D341Med (cell line): Measurements from ENCODE around the gene FSTL3.

Experiments
- DNase-seq: peaks from one replicate; pipeline ENCODE4 v3.0.0; 2012; ENCODE audit warnings: low spot score

FSTL3 gene

DNA sequence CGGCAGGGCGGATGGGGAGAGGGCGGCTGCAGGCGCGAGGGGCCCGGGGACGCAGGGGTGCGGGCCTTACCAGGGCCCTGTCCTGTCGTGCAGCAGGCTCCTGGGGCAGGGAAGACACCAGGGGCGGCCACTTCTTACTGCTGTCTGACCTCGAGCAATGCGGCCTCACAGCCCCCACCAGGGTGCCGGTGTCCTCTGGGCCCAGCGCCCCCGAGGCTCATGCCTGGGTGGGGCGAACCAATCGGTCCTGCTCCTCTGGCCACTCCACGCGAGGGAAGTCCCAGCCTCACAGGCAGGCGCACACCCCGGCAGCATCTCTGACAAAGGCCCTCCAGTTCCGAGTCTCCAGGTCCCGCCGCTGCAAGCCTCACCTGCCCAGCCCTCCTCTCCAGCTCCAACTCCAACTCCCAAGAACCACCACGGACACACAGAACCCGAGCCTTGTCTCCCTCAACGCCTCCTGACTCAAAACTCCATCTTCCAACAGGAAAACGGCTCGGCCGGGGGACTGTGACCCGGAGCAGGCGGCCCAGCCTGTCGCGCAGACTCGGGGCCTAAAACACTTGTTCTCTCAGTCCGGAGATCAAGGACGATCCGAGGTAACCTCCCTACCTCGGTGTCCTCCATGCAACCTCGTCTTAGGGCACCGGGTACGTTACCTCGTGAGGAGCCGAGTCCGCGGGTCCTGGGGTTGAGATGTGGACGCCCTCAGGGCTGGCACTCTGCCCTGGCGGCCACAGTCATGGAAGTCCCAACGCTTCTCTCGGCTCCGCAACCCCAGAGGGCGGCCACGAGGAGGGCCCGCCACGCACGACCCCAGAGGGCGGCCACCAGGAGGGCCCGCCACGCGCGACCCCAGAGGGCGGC, 30.0 kb upstream of the FSTL3 start:
- DNase-seq = no peak

DNA sequence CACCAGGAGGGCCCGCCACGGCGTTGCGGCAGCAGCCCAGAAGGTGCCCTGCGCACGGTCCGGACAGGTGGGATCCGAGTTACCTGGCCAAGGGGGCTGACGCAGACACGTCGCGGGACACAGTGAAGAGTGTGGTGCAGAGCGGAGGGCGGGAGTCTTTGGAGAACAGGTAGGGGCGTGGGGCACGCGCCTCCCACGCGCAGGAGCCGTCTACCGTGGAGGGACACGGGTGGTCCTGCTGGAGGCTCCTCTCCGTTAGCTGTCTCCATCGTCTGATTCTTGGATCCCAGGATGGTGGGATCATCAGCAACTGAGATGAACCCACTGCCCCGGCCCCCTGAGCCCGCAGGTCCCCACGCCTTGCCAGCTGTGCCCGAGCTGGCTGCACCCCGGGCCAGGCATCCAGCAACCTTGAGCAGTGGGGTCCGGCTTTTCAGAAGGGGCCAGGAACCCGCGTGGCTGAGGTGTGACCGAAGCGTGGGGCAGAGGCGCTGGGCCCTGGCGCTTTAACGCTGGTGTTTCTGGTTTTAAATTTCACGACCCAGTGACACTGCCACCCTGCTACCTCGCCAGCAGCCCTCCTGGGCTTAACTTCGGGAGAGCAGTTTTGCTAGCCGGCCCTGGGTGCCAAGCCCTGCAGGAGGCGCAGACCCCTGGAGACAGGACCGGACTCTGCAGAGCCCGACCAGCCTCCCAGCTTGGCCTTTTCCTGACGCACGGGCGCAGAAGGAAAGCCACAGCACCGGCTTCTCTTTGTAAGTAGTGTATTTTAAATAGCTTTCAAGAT, 29.2 kb upstream of the FSTL3 start:
- DNase-seq = no peak

- no peak for DNase-seq
Observed at GRCh38 chr19:647566-648284, 28.5 kb upstream of the FSTL3 start.

GRCh38 chr19:648305-648704, 27.9 kb upstream of the FSTL3 start:
- DNase-seq = no peak

DNA sequence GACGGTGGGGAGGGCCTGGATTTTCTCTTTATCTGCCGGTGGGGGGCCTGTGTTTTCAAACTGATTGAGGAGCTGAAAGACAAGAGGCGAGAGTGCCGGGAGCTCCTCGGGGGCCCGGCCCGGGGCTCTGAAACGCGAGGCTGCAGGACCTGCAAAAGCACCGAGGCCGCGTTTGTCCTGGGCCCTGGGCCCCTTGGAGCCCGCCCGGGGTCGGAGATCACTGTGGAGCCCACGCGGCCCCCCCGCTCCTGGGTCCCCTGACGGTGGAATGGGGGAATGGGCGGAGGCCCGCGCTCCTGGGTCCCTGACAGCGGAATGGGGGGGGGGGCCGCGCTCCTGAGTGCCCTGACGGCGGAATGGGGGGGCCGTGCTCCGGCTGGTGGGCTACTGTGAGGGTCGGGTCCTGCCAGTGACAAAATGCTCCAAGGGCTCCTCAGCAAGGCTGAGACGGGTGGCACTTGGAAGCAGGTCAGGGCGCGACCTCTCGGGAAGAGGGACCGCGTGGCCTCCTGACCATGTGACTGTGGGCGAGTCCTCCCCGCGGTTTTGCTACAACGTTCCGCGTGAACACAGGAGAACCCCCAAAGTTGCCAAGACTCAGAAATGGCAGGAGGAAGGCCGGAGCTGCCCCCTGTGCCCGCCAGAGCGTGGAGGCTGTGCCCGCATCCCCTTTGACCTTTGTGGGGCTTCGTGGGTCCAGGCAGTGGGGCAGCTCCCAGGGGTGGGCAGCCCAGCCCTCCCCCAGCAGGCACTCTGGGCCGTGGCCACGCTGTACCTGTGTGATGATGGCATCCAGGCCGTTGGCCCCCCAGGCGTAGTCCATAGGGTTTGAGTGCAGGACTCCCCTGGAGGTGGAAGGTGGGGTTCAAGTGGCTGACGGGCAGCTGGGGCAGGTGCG, 27.0 kb upstream of the FSTL3 start:
- no peak for DNase-seq

DNA sequence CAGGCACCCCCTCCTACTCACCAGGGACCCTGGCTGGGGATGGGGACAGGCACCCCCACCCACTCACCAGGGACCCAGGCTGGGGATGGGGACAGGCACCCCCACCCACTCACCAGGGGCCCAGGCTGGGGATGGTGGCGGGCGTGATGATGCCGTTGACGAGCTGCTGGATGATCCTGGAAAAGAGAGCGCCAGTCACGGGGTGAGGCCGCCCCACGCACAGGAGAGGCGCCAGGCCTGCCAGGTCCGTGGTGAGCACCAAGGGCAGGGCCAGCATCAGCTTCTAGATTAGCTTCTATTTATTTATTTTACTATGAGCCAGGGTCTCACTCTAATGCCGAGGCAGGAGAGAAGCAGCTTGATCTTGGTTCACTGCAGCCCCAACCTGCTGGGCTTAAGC, 26.1 kb upstream of the FSTL3 start:
- no peak for DNase-seq

GRCh38 chr19:651114-651818, 24.9 kb upstream of the FSTL3 start:
- DNase-seq = no peak

GRCh38 chr19:651991-652390, 24.2 kb upstream of the FSTL3 start:
- no peak for DNase-seq

GRCh38 chr19:652467-653389, 23.5 kb upstream of the FSTL3 start:
- DNase-seq = no peak

- no peak for DNase-seq
Observed at GRCh38 chr19:653425-653824, 22.8 kb upstream of the FSTL3 start.

DNA sequence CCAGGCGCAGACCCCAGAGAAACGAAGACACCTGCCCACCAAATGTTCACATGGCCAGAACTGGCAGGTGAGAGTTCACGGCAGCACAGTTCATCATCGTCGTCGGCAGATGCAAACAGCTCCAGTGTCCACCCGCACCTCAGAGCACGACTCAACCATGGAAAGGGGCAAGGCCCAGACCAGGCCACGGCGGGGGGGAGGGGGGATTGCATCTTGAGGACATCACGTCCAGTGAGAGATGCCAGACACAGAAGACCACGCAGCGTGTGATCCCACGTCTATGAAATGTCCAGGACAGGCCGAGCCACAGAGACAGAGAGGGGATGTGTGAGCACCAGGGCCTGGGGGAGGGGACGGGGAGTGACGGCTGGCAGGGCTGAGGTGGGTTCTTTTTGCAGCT, 20.5 kb upstream of the FSTL3 start:
- DNase-seq = no peak

GRCh38 chr19:656751-657559, 19.2 kb upstream of the FSTL3 start:
- DNase-seq = no peak

GRCh38 chr19:657611-658010, 18.6 kb upstream of the FSTL3 start:
- DNase-seq = no peak

DNA sequence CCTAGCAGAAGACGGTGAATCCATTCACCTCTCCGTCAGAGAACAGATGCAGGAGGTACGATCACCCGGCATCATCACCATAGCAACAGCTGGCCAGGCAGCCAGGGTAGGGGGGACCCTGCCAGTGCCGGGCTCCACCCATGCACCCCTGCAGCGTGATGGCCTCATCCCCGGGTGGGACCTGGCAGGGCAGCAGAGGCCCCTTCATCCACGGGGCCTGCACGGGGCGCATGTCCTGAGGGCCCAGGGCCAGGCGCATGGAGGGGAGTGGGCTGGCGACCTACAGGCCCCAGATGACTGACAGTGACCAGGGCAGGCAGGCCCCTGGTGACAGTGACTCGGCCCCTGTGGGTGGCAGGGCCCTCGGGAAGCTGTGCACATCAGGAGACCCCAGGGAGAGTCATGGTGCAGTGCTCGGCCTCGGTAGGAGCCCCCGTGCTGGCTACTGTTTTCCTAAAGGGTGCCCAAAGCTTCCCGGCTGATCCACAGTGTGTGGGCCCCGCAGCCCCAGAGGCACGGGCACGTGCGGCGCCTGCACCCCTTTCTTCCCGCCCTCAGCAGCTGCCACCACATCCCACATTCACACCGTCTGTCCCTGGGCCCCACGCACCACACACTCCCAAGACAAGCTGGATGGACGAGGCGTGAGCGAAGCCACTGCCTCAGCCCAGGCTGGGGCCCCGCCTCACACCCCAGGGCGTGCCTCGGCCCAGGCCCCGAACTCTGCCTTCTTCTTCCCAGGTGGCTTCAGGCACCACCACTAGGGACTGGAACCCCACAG, 17.9 kb upstream of the FSTL3 start:
- DNase-seq = no peak

- DNase-seq = no peak
Observed at GRCh38 chr19:658916-659839, 17.0 kb upstream of the FSTL3 start.

DNA sequence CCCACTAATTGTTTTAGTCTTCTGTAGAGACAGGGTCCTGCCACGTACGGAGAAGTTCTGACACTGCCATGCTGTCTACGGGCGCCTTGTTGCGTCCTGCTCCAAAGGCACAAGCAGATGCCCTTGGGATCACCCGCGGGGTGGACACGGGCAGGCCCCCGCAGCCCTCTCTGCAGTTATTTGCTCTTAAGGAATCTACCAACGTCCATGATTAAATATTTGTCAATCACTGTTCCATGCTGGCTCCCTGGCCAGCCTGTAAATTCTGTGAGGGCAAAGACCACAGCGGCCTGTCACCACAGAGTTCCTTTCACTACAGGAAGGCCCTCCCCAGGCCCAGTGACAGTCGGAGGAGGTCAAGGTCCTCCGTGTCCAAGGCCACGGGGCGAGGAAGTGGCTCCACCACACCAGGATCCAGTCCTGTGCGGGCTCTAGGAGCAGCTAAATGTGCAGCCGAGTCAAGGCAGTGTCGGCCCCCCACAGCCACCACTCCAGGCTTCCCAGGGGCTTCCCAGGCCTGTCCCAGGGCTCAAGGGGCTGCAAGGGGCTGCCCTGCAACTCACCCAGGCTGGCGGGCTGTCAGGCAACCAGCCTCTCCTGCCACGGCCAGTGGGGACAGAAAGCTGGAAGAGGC, 15.3 kb upstream of the FSTL3 start:
- DNase-seq = no peak
